Activated CD4-positive, CD25-positive, alpha-beta regulatory T cell treated with anti-CD3 and anti-CD28 coated beads, Interleukin-2, amount 50 U/mL, for 24 hours (primary cell): ENCODE measurements around the gene GPR153.

Experiments
- ATAC-seq, 2 donors: fragments of 150-1000 bp; cut with Tn5 transposase; one replicate each; pipeline ENCODE4 v1.10.0; 2021; ENCODE audit warnings: mild to moderate bottlenecking in 1 of 2, moderate library complexity in 1 of 2

GPR153 gene

DNA sequence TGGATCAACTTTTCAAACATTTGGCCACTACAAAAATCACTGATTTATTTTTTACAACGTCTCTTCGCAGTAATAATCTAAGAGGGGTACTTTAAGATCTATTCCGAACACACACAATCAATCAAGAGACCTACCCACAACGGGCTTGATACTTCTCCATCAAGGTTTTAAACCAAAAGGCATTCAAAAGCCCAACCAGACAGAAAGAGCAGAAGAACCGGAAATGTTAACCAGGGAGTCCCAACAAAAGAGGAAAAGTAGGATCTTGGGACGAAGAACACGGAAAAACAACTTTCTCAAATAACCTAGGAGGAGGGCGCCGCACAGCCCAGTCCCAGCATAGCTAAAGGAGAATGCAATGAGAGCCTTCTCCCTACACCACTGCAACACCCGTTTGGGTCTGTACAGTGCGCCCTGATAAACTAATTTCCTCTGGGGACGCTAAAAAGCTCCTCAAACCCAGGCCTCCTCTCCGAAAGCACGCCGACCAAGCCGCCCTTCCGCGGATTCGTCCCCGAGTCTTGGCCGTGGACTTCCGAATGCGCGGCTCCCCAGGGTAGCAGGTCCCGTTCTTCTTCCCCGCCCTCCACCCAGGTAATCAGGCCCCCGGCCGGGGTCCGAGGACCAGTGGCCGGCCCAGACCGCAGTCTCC lies 62.1 kb downstream of the GPR153 start:
- ATAC-seq: peak; percentile 3 to 15

DNA sequence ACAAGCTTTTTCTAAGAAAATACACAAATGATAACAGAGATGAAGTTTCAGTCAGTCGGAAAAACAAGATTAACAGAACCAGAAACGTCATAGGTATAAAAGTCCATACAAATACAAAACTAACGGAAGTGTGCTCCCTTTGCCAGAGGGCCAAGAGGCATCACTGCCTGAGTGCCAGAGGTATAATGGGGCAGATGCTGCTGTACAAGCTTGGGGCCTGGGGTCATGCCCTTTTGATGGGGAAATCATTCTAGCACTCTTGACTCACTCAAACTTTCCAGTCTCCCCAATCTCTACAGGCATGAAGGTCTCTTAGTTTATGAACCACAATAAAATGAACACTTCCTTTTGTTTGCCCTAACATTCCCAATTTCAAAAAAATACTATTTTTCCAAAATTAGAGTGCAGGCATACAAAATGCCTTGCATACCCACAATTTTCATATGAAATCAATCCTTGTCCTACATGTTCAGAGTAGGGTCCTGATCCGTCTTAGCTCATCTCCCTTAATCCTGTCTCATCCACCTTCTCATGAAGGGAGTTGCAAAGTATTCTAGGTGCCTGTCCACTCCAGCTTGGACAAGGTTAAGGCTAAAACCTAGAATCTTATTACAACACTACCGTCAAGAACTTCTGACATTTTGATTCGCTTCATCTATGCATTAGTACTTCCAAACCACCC lies 63.0 kb downstream of the GPR153 start:
- no peak for ATAC-seq
